ENCODE measurements around the gene EEF1G.
A peak's percentile ranks its signal among the peaks of the same experiment; 100 is the strongest.
"Not testable (repeated sequence)": the region's sequence is repeated elsewhere in the genome, so short reads cannot be mapped to it uniquely, and the experiment has no call there.

EEF1G gene

GRCh38 chr11:62603072-62603408, 29.3 kb upstream of the EEF1G start:
- no peak for DNase-seq

- DNase-seq, result peak; percentile 21 to 51
Measured at GRCh38 chr11:62602141-62603071, 28.7 kb upstream of the EEF1G start.

- DNase-seq, result peak; percentile 98 to 99
Measured at GRCh38 chr11:62601372-62602140, 27.9 kb upstream of the EEF1G start, which contains the start of gene MTA2. Gene MTA2 (minus strand): TSS chr11:62601865. CDS start chr11:62601450, 415 bp downstream.

- peak; percentile 29 to 58 for DNase-seq
Measured at GRCh38 chr11:62601122-62601371, 27.4 kb upstream of the EEF1G start.

- no peak for DNase-seq
Measured at GRCh38 chr11:62600367-62601121, 26.9 kb upstream of the EEF1G start.

GRCh38 chr11:62599901-62600300, 26.2 kb upstream of the EEF1G start:
- peak in 1 of 2 donors; percentile 51 for DNase-seq

GRCh38 chr11:62599069-62599696, 25.5 kb upstream of the EEF1G start:
- DNase-seq, result peak; percentile 99

GRCh38 chr11:62595124-62595523, 21.4 kb upstream of the EEF1G start:
- DNase-seq, result no peak

- peak; percentile 81 to 85 for DNase-seq
Measured at GRCh38 chr11:62593434-62594044, 19.8 kb upstream of the EEF1G start.

GRCh38 chr11:62592989-62593421, 19.3 kb upstream of the EEF1G start:
- no peak for DNase-seq

- no peak for DNase-seq
Measured at GRCh38 chr11:62592146-62592815, 18.6 kb upstream of the EEF1G start.

- peak; percentile 98 to 99 for DNase-seq
Measured at GRCh38 chr11:62591448-62592145, 17.9 kb upstream of the EEF1G start, which contains the start of gene TUT1. Gene TUT1 (minus strand): TSS chr11:62591523. CDS start chr11:62591485, 38 bp downstream.

GRCh38 chr11:62588966-62589637, 15.4 kb upstream of the EEF1G start:
- DNase-seq, result peak; percentile 21 to 40

- DNase-seq, result not testable (repeated sequence)
Measured at GRCh38 chr11:62585356-62585755, 11.7 kb upstream of the EEF1G start.

GRCh38 chr11:62581735-62582134, 8.0 kb upstream of the EEF1G start:
- not testable (repeated sequence) for DNase-seq

GRCh38 chr11:62580959-62581715, 7.4 kb upstream of the EEF1G start:
- DNase-seq, result no peak

GRCh38 chr11:62579252-62579651, 5.6 kb upstream of the EEF1G start:
- DNase-seq, result no peak

GRCh38 chr11:62578541-62578940, 4.8 kb upstream of the EEF1G start:
- DNase-seq, result no peak

GRCh38 chr11:62577046-62577714, 3.5 kb upstream of the EEF1G start:
- DNase-seq, result no peak

All from CD4-positive, alpha-beta T cell treated with Interferon alpha-2 for 1 hour (primary cell).